Chondrocyte (in vitro differentiated cells): ENCODE data around the gene IGF2BP3. TPM values are rescaled to one million over a fixed set of nuclear protein-coding genes. Genes with fewer than 3 reads are reported as not detected.
A peak's percentile ranks its signal among the peaks of the same experiment; 100 is the strongest.

ENCODE experiments used
- DNase-seq: peaks from one replicate; pipeline ENCODE4 v3.0.0; 2021; ENCODE audit warnings: mixed read lengths, low spot score
- H3K27ac Mint-ChIP-seq: one replicate; pipeline ENCODE4 v1.8.0; 2021; ENCODE audit warnings: mild to moderate bottlenecking, moderate library complexity, mixed read lengths; ENCODE audit not compliant: unreplicated experiment
- H3K27me3 Mint-ChIP-seq: 2 replicates; pipeline ENCODE4 v1.8.0; 2021; ENCODE audit warnings: low read depth, mixed read lengths
- H3K36me3 Mint-ChIP-seq: 2 replicates; pipeline ENCODE4 v1.8.0; 2021; ENCODE audit warnings: low read depth, mixed read lengths
- H3K4me1 Mint-ChIP-seq: 2 replicates; pipeline ENCODE4 v1.8.0; 2021; ENCODE audit warnings: low read depth, mild to moderate bottlenecking, mixed read lengths
- H3K4me3 Mint-ChIP-seq: one replicate; pipeline ENCODE4 v1.8.0; 2021; ENCODE audit warnings: mild to moderate bottlenecking, moderate library complexity, mixed read lengths; ENCODE audit not compliant: unreplicated experiment
- H3K9me3 Mint-ChIP-seq: 2 replicates; pipeline ENCODE4 v1.8.0; 2021; ENCODE audit warnings: low read depth, mixed read lengths
- total RNA-seq: library from RNA; stranded (reverse); gene quantifications from 3 replicates; pipeline ENCODE4 v1.2.1, GENCODE V29; 2021
- TF ChIP-seq, protein P1 (sequence below): fragments of 200-600 bp; sonication (generic); IDR thresholded peaks from 2 replicates; pipeline ENCODE4 v1.5.0; 2021; ENCODE audit warnings: antibody characterized with exemption, mild to moderate bottlenecking, moderate library complexity

The IGF2BP3 gene
- total RNA-seq, 1 donor from 2014 or later = 53.0 TPM

DNA sequence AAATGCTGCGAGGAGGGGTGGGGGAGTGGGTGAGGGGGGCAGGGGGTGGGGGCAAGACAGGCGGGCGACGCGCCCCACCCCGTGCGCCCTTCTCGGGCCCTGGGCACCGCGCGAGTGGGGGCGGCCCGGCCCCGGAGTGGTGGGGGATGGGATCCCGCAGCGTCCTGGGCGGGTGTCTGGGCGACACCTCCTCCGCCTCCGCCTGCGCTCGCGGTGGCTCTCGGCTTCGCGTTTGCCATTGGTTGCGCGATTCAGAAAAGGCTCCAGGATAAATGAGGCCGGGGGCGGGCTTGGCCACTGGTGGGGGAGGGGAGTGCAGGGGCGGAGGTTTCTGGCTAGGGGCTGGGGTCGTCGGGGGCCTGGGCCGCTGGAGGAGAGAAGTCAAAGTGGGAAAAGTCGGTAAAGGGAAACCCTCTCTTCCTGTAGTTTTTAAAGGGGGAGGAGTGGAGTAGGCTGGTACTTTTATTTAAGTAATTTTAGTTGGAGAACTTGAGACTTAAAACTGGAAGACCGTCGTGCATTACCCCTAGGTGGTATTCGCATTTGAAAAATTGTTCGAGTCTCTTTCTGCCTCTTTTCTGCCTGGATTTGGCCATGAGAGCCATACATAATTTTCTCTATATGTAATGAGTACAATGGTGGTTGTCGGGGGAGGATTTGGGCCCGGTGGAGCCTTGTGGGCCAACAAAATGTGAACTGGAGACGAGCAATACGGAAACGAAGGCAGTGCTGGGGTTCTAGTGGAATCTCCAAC, 992 bp upstream of the IGF2BP3 start:
- Mint-ChIP-seq H3K9me3 (no peaks in the 10 kb centered on the region), H3K27ac (peak overlapping the region; percentile 99), H3K36me3 (no peaks in the 10 kb centered on the region), H3K4me3 (peak overlapping the region; percentile 94), H3K27me3 (no peaks in the 10 kb centered on the region), H3K4me1 (peaks cover 44% of the 10 kb centered on the region)
- TF ChIP-seq, protein P1, sequence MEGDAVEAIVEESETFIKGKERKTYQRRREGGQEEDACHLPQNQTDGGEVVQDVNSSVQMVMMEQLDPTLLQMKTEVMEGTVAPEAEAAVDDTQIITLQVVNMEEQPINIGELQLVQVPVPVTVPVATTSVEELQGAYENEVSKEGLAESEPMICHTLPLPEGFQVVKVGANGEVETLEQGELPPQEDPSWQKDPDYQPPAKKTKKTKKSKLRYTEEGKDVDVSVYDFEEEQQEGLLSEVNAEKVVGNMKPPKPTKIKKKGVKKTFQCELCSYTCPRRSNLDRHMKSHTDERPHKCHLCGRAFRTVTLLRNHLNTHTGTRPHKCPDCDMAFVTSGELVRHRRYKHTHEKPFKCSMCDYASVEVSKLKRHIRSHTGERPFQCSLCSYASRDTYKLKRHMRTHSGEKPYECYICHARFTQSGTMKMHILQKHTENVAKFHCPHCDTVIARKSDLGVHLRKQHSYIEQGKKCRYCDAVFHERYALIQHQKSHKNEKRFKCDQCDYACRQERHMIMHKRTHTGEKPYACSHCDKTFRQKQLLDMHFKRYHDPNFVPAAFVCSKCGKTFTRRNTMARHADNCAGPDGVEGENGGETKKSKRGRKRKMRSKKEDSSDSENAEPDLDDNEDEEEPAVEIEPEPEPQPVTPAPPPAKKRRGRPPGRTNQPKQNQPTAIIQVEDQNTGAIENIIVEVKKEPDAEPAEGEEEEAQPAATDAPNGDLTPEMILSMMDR = no peak
- DNase-seq = peak; percentile 94

DNA sequence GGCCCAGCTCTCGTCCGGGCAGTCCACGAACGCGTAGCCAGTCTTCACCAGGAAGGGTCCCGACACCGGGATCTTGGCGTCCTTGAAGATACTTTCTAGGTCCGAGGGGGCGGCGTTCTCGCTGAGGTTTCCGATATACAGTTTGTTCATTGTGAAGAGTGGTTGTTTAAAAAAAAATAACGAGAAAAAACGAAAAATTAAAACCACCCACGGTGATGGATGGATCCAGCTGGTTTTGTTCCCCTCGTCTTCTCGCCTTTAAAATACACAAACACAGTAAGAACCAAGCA, 385 bp downstream of the IGF2BP3 start:
- peaks cover 2% of the 10 kb centered on the region for H3K36me3 Mint-ChIP-seq
- DNase-seq = no peak
- peaks cover 53% of the 10 kb centered on the region for H3K4me1 Mint-ChIP-seq
- H3K4me3 Mint-ChIP-seq = peak overlapping the region; percentile 94
- H3K27ac Mint-ChIP-seq = peak overlapping the region; percentile 99
- no peaks in the 10 kb centered on the region for H3K27me3 Mint-ChIP-seq
- TF ChIP-seq, protein P1 = peak; percentile 3
- H3K9me3 Mint-ChIP-seq = no peaks in the 10 kb centered on the region

DNA sequence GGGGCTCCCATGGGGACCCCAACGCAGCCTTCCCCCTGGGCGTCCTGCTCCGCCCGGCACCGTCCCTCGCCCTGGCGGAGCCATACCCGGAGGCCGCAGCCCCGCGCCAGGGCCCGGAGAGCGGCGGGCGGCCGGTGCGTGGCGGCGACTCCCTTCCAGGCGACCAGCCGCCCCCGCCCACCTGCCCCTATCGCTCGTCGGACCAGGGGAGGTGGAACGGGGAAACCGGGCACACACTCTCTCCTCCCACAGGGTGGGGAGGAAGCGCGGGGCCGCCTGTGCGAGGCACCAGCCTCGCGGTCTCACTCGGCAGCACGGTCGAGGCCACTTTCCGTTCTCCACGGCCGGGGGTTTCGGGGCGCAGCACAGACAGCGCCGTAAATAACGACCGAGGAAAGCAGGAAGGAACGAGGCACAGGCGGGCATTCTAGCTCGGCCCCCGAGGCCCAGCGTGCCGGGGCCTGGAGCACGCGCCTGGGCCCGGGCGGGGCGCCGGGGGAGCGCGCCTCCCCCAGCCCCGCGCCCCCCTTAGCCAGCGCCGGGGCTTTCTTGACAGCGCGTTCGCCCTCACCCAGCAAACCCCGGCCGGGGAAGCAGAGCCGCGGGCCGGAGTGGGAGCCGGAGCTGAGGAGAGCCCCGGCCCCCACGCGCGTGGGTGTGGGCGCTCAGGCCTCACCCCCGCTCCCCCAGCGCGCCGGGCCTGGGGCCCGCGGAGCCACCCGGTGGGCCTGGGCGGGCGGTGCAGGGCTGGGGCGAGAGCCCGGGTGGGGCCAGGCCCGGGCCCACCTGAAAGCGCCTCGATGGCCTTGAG, 936 bp downstream of the IGF2BP3 start:
- Mint-ChIP-seq H3K27ac (peak overlapping the region; percentile 99), H3K9me3 (no peaks in the 10 kb centered on the region), H3K27me3 (no peaks in the 10 kb centered on the region), H3K4me3 (peak overlapping the region; percentile 94), H3K36me3 (peaks cover 2% of the 10 kb centered on the region), H3K4me1 (peaks cover 52% of the 10 kb centered on the region)
- TF ChIP-seq, protein P1 = peak; percentile 45
- DNase-seq = no peak

DNA sequence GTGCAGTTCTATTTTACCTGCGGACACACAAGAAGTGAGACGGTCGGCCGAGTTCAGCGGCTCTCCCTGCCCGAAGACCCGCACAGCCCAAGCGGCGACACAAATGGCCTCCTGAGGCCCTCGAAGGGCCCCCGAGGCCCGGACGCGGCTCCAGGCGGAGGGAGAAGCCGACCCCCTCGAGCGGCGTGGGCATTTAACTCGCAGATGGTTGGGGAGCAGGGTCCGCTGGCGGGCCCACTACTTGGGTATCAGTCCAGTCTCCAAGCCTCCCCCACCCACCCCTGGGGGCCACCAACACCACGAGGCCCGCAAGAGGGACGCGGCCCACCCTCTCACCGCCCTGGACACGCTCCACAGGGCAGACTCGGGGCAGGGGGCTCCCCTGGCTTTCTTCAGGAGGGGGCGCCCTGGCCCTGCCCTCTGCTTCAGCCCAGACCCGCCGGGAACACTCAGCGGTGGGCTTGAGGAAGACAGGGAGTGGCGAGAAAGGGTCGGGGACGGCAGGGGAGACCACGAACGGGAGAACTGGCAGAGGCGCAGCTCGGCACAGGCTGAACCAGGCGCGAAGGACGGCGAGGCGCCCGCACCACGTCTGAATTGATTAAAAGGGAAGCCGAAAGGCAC, 1.7 kb downstream of the IGF2BP3 start:
- TF ChIP-seq, protein P1 = no peak
- Mint-ChIP-seq H3K9me3 (no peaks in the 10 kb centered on the region), H3K4me3 (peak overlapping the region; percentile 92), H3K27me3 (no peaks in the 10 kb centered on the region), H3K4me1 (peaks cover 60% of the 10 kb centered on the region), H3K27ac (peak overlapping the region; percentile 95), H3K36me3 (peaks cover 2% of the 10 kb centered on the region)
- no peak for DNase-seq

DNA sequence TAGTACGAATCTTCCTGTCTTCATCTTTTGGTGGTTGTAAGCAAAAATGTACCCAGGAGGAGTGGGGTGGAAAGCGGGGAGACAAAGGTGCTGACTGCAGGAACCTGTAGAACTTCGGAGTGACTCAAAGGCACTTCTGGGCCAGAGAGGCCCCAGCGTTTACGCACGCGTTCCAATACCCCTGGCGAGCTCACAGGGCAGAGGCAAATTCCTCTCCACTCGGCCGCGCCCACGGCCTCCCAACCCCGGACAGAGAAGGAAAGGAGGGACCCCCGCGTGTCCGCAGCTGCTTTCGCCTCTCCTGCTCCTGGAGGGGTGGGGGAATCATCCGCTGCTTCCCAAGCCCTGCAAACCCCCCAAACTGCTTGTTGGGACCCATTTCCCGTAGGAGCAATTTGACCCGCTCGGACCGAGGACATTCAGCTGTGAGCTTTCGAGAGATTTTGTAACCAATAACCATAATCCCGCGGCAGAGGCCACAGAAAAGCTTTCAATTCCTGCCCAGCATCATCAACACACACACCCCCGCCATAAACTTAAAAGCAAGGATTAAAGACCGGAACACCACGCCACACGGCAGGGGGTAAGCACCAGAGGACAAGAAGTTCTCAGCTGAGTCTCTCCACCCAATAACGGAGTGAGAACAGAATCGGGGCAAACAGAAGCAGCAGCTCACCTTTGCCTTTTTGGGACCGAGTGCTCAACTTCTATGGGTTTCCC, 2.3 kb downstream of the IGF2BP3 start:
- Mint-ChIP-seq H3K27me3 (no peaks in the 10 kb centered on the region), H3K36me3 (peaks cover 2% of the 10 kb centered on the region), H3K9me3 (no peaks in the 10 kb centered on the region), H3K27ac (peak overlapping the region; percentile 95), H3K4me3 (peak overlapping the region; percentile 92), H3K4me1 (peaks cover 60% of the 10 kb centered on the region)
- no peak for DNase-seq
- TF ChIP-seq, protein P1 = no peak
